Spleen (tissue), 7 donors: ENCODE results near the gene ISLR2.

Experiments
- CTCF ChIP-seq, 11 experiments: fragments of 200-600 bp in 7 of 11; fragments of 450-650 bp in 4 of 11; sonication (generic) in 4 of 11; IDR thresholded peaks in 8 of 11; conservative IDR thresholded peaks in 3 of 11; 1 replicate in 7 of 11; 2 replicates in 4 of 11; pipeline versions ENCODE4 v1.4.0 to v1.8.0; 2016 to 2021; ENCODE audit warnings: antibody characterized with exemption in 11 of 11, inconsistent platforms in 4 of 11, mild to moderate bottlenecking in 1 of 11
- POLR2A ChIP-seq, 3 donors: fragments of 450-650 bp; IDR thresholded peaks; one replicate each; pipeline ENCODE4 v1.5.1; 2017; ENCODE audit warnings: antibody characterized with exemption in 3 of 3, mild to moderate bottlenecking in 1 of 3
- POLR2AphosphoS5 ChIP-seq, 3 donors: sonication (generic); formaldehyde crosslinking; IDR thresholded peaks; one replicate each; pipeline ENCODE4 v1.5.1; 2017; ENCODE audit warnings: antibody characterized with exemption in 3 of 3
- donor health status: DM: no; HTN: no; CAD: no; lungs with moderate emphysema.
- donor health status: DM: no; HTN: no; CAD: no.
- donor health status: DM: no; HTN: no; CAD: no.

GRCh38 chr15:74127954-74128784 is 2.2 kb upstream of the ISLR2 start:
- TF ChIP-seq POLR2A (IDR thresholded peaks at IDR 0.05) (no peak), CTCF (IDR thresholded peaks at IDR 0.05 in 8 of 11, conservative IDR thresholded peaks at IDR 0.05 in 3 of 11) (no peak), POLR2AphosphoS5 (IDR thresholded peaks at IDR 0.05) (no peak)
